ENCODE measurements around the gene DPEP1.

Gene DPEP1

GRCh38 chr16:89599902-89600301 is 13.5 kb upstream of the DPEP1 start:
- DNase-seq, result no peak

- DNase-seq, result no peak
Measured at GRCh38 chr16:89600427-89600826, 13.0 kb upstream of the DPEP1 start.

GRCh38 chr16:89600956-89601355 is 12.5 kb upstream of the DPEP1 start:
- DNase-seq, result no peak

- no peak for DNase-seq
Measured at GRCh38 chr16:89601906-89602272, 11.6 kb upstream of the DPEP1 start.

- peak; percentile 40 for DNase-seq
Measured at GRCh38 chr16:89602273-89602951, 11.0 kb upstream of the DPEP1 start.

GRCh38 chr16:89602952-89603590 is 10.4 kb upstream of the DPEP1 start:
- no peak for DNase-seq

GRCh38 chr16:89604764-89605163 is 8.7 kb upstream of the DPEP1 start:
- DNase-seq, result no peak

- no peak for DNase-seq
Measured at GRCh38 chr16:89605186-89605970, 8.1 kb upstream of the DPEP1 start.

GRCh38 chr16:89606006-89606405 is 7.4 kb upstream of the DPEP1 start:
- no peak for DNase-seq

GRCh38 chr16:89607453-89607852 is 6.0 kb upstream of the DPEP1 start:
- no peak for DNase-seq

- no peak for DNase-seq
Measured at GRCh38 chr16:89607937-89608740, 5.3 kb upstream of the DPEP1 start.

- DNase-seq, result no peak
Measured at GRCh38 chr16:89610108-89610453, 3.4 kb upstream of the DPEP1 start.

GRCh38 chr16:89612415-89613166 is 851 bp upstream of the DPEP1 start:
- no peak for DNase-seq

- DNase-seq, result no peak
Measured at GRCh38 chr16:89613954-89614459, 565 bp downstream of the DPEP1 start.

GRCh38 chr16:89615176-89615575 is 1.7 kb downstream of the DPEP1 start:
- DNase-seq, result no peak

GRCh38 chr16:89615596-89616090 is 2.2 kb downstream of the DPEP1 start:
- DNase-seq, result no peak

- DNase-seq, result no peak
Measured at GRCh38 chr16:89616623-89617022, 3.2 kb downstream of the DPEP1 start.

- DNase-seq, result no peak
Measured at GRCh38 chr16:89617036-89617435, 3.6 kb downstream of the DPEP1 start.

- no peak for DNase-seq
Measured at GRCh38 chr16:89618109-89618998, 4.9 kb downstream of the DPEP1 start.

- no peak for DNase-seq
Measured at GRCh38 chr16:89619840-89620239, 6.4 kb downstream of the DPEP1 start.

GRCh38 chr16:89620406-89620841 is 7.0 kb downstream of the DPEP1 start:
- no peak for DNase-seq
